Epithelial cell of proximal tubule (primary cell): ENCODE data around the gene MRPL10. TPM values are rescaled to one million over a fixed set of nuclear protein-coding genes. Genes with fewer than 3 reads are reported as not detected.

Experiments
- DNase-seq: peaks from one replicate; pipeline ENCODE4 v3.0.0-alpha.2; 2011; ENCODE audit warnings: low read depth
- H3K4me3 ChIP-seq: 2 replicates; pipeline ENCODE4 v1.5.1; 2011; ENCODE audit warnings: low read depth, mild to moderate bottlenecking, low read length
- total RNA-seq: library from RNA; depleted of rRNA; stranded (reverse); fragments of >200 nt; gene quantifications from 2 replicates; pipeline ENCODE4 v1.2.3, GENCODE V29; 2015
- TF ChIP-seq, protein P1 (sequence below): conservative IDR thresholded peaks from 2 replicates; pipeline ENCODE4 v1.5.1; 2012; ENCODE audit warnings: low read depth, mild to moderate bottlenecking, low read length

The MRPL10 gene
- total RNA-seq, 1 donor from 2014 or later = 40.6 TPM

DNA sequence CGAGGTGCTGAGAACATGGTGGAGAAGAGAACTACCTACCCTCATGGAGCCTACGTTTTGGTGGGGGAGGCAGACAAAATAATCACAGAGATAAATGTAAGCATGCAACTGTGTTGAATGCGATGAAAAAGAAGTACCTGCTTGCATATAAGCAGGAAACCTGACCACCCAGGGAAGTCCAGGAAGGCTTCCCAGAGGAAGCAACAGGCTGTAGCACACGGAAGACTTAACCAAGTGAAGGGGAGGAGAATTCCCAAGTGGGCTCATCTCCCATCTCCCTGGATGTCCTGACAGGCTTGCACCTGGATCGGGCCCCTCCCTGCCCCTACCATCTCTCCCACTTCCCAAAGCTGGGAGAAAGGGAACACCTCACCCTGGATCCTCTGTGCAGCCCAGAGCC, 7.7 kb upstream of the MRPL10 start:
- no peak overlapping the region for H3K4me3 ChIP-seq
- TF ChIP-seq, protein P1, sequence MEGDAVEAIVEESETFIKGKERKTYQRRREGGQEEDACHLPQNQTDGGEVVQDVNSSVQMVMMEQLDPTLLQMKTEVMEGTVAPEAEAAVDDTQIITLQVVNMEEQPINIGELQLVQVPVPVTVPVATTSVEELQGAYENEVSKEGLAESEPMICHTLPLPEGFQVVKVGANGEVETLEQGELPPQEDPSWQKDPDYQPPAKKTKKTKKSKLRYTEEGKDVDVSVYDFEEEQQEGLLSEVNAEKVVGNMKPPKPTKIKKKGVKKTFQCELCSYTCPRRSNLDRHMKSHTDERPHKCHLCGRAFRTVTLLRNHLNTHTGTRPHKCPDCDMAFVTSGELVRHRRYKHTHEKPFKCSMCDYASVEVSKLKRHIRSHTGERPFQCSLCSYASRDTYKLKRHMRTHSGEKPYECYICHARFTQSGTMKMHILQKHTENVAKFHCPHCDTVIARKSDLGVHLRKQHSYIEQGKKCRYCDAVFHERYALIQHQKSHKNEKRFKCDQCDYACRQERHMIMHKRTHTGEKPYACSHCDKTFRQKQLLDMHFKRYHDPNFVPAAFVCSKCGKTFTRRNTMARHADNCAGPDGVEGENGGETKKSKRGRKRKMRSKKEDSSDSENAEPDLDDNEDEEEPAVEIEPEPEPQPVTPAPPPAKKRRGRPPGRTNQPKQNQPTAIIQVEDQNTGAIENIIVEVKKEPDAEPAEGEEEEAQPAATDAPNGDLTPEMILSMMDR = no peak
- DNase-seq = no peak

DNA sequence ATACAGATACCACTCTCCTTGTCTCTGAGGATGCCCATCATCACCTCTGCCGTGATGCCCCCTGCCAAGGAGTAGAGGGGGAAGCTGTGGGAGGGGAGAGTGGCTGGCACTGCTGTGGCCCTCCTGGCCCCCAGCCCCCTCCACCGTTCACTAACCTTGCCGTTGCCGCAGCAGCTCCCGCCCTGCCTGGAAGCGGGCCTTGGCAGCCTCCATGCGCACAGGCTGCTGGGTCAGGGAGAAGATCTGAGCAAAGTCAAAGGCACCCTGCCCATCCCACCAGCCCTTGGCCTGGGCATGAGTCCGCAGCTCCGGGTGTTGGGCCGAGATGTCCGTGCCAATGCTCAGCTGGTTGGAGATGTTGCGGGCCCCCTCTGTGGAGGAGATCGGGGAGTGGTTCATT, 7.3 kb upstream of the MRPL10 start:
- H3K4me3 ChIP-seq = no peak overlapping the region
- TF ChIP-seq, protein P1 = no peak
- no peak for DNase-seq

DNA sequence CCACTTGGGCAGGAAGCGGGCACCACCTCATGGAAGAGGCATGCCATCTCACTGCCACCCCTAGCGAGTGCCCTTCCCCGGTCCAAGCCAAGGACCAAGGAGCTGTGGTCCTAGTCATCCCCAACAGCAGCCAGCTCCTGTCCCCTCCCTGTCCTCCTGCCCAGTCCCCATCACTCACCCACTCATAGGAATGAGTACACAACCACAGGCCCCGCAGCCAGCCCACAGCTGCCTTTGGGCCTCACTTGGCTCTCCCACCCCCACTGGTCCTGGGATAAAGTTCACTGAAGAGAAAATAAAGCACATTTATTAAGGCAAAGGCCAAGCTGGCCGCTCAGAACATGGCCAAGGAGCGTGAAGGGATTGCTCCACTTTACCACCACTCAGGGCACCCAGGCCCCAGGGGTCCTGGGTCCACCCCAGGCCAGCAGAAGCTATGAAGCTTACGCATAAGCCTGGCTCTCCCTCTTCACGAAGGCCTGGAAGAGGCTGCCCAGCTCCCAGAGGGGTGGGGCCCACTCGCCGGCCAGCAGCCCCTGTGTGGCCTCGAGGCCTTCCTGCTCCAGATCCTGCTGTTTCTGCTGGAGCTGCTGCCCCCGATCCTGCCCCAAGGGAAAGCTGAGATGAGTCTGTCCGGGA, 6.2 kb upstream of the MRPL10 start:
- H3K4me3 ChIP-seq = no peak overlapping the region
- TF ChIP-seq, protein P1 = no peak
- DNase-seq = no peak

DNA sequence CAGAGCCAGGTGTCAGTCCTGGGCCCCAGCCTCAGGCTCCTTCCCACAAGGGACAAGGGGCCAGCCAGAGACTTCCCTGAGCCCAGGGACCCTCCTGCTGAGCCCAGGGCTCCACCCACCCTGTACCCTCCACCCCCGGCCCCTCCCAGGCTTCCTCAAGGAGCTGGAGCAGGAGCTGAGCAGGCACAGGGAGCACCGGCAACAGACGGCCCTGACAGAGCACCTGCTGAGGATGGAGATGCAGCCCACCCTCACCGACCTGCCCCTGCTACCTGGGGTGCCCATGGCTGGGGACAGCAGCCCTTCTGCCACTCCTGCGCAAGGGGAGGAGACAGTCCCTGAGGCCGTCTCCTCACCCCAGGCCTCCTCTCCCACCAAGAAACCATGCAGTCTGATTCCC, 5.3 kb upstream of the MRPL10 start:
- DNase-seq = no peak
- TF ChIP-seq, protein P1 = no peak
- no peak overlapping the region for H3K4me3 ChIP-seq

DNA sequence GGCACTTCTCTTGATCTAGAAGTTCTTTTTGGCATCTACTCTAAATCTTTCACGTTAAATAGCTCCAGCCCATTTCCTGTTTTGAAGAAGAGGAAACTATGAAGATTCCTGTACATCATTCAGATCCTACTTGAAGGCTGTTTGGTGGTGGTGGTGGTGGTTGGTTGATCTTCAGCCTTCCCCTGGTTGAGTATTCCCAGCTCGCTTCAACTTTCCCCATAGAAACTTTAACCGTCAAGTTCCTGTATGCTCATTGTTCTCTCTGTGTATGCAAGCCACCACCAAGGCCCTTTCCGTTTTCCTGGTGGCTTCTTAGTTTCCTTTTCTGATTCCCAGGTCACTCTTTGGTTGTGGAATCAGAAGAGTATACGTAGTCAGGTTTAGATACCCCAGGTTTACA, 3.4 kb upstream of the MRPL10 start:
- H3K4me3 ChIP-seq = no peak overlapping the region
- TF ChIP-seq, protein P1 = no peak
- DNase-seq = no peak

DNA sequence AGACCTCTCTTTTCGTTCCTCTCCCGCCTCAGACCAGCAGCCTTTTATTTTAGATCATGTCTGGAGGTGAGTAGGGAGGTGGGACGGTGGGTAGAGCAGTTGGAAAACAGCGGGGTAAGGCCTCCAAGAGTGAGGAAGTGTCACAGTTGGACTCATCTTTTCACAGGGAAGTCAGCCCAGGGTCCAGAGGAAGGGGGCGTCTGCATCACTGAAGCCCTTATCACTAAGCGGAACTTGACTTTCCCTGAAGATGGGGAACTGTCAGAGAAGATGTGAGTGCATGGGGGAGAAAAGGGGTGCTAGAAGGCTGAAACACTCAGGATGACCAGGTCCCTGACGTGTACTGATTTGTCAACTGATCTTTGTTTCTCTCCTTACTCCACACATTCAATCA, 590 bp upstream of the MRPL10 start:
- TF ChIP-seq, protein P1 = no peak
- peak overlapping the region; percentile 82 for H3K4me3 ChIP-seq
- DNase-seq = no peak

DNA sequence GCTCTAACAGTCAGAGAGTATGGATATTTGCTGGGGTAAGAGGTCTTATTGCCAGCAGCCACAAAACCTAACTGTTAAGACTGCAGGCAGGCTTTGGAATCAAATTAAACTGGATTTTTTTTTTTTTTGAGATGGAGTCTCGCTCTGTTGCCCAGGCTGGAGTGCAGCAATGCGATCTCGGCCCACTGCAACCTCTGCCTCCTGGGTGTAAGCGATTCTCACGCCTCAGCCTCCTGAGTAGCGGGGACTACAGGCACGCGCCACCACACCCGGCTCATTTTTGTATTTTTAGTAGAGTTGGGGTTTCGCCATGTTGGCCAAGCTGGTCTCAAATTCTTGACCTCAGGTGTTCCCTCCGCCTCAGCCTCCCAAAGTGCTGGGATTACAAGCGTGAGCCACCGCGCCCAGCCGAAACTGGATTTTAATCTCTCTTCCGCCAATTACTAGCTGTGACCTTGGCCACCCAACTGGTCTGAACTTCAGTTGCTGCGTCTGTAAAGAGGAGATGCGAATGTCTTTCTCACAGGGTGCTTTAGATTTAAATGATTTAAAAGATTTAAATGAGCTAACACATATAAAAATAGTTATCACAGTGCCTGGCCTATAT, 842 bp downstream of the MRPL10 start:
- peak overlapping the region; percentile 82 for H3K4me3 ChIP-seq
- TF ChIP-seq, protein P1 = no peak
- no peak for DNase-seq
